Hippocampal formation (tissue), 2 donors: ENCODE measurements around the gene RHOBTB3.
"Not testable (repeated sequence)": the region's sequence is repeated elsewhere in the genome, so short reads cannot be mapped to it uniquely, and the experiment has no call there.

Experiments
- DNase-seq, 2 donors: peaks; one replicate each; lab custom pipeline; 2025; lab: John Stamatoyannopoulos, UW

RHOBTB3 gene

GRCh38 chr5:95730730-95731570 lies at the start of gene RHOBTB3:
TSS of gene RHOBTB3 (plus strand) at chr5:95731336. CDS start at chr5:95731683, 347 bp downstream.
- peak; percentile 85 to 93 for DNase-seq

GRCh38 chr5:95682891-95683290 lies 48.2 kb upstream of the RHOBTB3 start, which contains the start of gene SPATA9:
TSS of gene SPATA9 (minus strand) at chr5:95682991. CDS start at chr5:95682854, 137 bp downstream.
- DNase-seq: no peak

GRCh38 chr5:95684361-95684760 lies 46.8 kb upstream of the RHOBTB3 start:
- no peak for DNase-seq

GRCh38 chr5:95686651-95687050 lies 44.5 kb upstream of the RHOBTB3 start:
- no peak for DNase-seq

GRCh38 chr5:95689680-95690079 lies 41.5 kb upstream of the RHOBTB3 start:
- no peak for DNase-seq

GRCh38 chr5:95690333-95690732 lies 40.8 kb upstream of the RHOBTB3 start:
- DNase-seq: no peak

- DNase-seq: no peak
Measured at GRCh38 chr5:95697781-95698681, 33.1 kb upstream of the RHOBTB3 start.

- DNase-seq: no peak
Measured at GRCh38 chr5:95699337-95699736, 31.8 kb upstream of the RHOBTB3 start.

GRCh38 chr5:95701074-95701473 lies 30.1 kb upstream of the RHOBTB3 start:
- no peak for DNase-seq

GRCh38 chr5:95704150-95704549 lies 27.0 kb upstream of the RHOBTB3 start:
- DNase-seq: no peak

- DNase-seq: not testable (repeated sequence)
Measured at GRCh38 chr5:95706196-95706595, 24.9 kb upstream of the RHOBTB3 start.

- no peak for DNase-seq
Measured at GRCh38 chr5:95707055-95707454, 24.1 kb upstream of the RHOBTB3 start.

- not testable (repeated sequence) for DNase-seq
Measured at GRCh38 chr5:95707534-95708188, 23.5 kb upstream of the RHOBTB3 start.

- no peak for DNase-seq
Measured at GRCh38 chr5:95708876-95709275, 22.3 kb upstream of the RHOBTB3 start.

GRCh38 chr5:95709967-95710650 lies 21.0 kb upstream of the RHOBTB3 start:
- DNase-seq: no peak

GRCh38 chr5:95710651-95711500 lies 20.3 kb upstream of the RHOBTB3 start:
- not testable (repeated sequence) for DNase-seq

GRCh38 chr5:95711501-95712346 lies 19.4 kb upstream of the RHOBTB3 start:
- no peak for DNase-seq

- no peak for DNase-seq
Measured at GRCh38 chr5:95712347-95712958, 18.7 kb upstream of the RHOBTB3 start.

GRCh38 chr5:95713246-95713645 lies 17.9 kb upstream of the RHOBTB3 start:
- not testable (repeated sequence) for DNase-seq
